Measurements from ENCODE around the gene CDH4. TPM values are rescaled to one million over a fixed set of nuclear protein-coding genes. Genes with fewer than 3 reads are reported as not detected.
A peak's percentile ranks its signal among the peaks of the same experiment; 100 is the strongest.

Gene CDH4
- total RNA-seq, 1 donor from 2014 or later: 3.2 TPM

DNA sequence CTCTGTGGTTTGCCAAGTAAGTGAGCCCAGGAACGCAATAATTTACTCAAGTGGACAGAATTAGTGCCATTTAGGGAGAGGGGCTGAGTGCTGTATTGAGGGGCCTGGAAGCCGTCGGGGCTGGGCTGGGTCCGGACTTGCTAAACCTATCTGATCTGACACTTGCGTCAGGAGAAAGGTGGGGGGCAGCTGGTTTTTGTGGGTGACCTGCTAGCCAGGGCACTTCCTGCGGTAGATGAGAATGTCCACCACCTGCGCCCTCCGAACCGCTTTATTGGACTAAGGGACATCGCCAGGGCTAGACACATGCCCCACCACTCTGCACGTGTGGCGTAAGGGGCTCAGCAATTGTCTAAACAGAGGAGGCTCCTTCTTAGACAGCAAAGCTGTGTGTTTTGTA, 139.1 kb downstream of the CDH4 start:
- Mint-ChIP-seq H3K4me3 (ENCODE audit: unreplicated experiment) (no peak overlapping the region), H3K36me3 (ENCODE audit: low read depth, unreplicated experiment) (no peaks in the 10 kb centered on the region), H3K9me3 (ENCODE audit: unreplicated experiment) (peaks cover 6% of the 10 kb centered on the region), H3K4me1 (ENCODE audit: low read depth, unreplicated experiment) (peaks cover 16% of the 10 kb centered on the region), H3K27me3 (ENCODE audit: low read depth, unreplicated experiment) (peaks cover 3% of the 10 kb centered on the region), H3K27ac (ENCODE audit: unreplicated experiment) (peak overlapping the region; percentile 59)
- H3K9me3 ChIP-seq (ENCODE audit: insufficient read depth, low read depth, low read length): no peaks in the 10 kb centered on the region
- H3K4me3 ChIP-seq (ENCODE audit: insufficient read depth, low read depth, low read length): no peak overlapping the region
- no peak overlapping the region for H2AFZ ChIP-seq (ENCODE audit: low read depth, low read length)
- TF ChIP-seq, protein P1, sequence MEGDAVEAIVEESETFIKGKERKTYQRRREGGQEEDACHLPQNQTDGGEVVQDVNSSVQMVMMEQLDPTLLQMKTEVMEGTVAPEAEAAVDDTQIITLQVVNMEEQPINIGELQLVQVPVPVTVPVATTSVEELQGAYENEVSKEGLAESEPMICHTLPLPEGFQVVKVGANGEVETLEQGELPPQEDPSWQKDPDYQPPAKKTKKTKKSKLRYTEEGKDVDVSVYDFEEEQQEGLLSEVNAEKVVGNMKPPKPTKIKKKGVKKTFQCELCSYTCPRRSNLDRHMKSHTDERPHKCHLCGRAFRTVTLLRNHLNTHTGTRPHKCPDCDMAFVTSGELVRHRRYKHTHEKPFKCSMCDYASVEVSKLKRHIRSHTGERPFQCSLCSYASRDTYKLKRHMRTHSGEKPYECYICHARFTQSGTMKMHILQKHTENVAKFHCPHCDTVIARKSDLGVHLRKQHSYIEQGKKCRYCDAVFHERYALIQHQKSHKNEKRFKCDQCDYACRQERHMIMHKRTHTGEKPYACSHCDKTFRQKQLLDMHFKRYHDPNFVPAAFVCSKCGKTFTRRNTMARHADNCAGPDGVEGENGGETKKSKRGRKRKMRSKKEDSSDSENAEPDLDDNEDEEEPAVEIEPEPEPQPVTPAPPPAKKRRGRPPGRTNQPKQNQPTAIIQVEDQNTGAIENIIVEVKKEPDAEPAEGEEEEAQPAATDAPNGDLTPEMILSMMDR (IDR thresholded peaks at IDR 0.05; ENCODE audit: insufficient read depth, low read depth, low read length): no peak
- TF ChIP-seq EZH2 (IDR thresholded peaks at IDR 0.05; ENCODE audit: insufficient read depth, low read length): no peak
- H3K27ac ChIP-seq (ENCODE audit: low read depth, low read length): no peak overlapping the region
- no peak overlapping the region for H3K9ac ChIP-seq (ENCODE audit: low read length)
- no peak overlapping the region for H3K4me2 ChIP-seq (ENCODE audit: low read length)
- no peaks in the 10 kb centered on the region for H3K79me2 ChIP-seq (ENCODE audit: insufficient read depth, low read length)
- H3K27me3 ChIP-seq (ENCODE audit: insufficient read depth, low read length): no peaks in the 10 kb centered on the region
- H4K20me1 ChIP-seq (ENCODE audit: insufficient read depth, low read length): no peaks in the 10 kb centered on the region
- H3K4me1 ChIP-seq (ENCODE audit: insufficient read depth, low read length): peaks cover 12% of the 10 kb centered on the region
- DNase-seq (ENCODE audit: low read depth) (no peak), FAIRE-seq (no peak)
- H3K36me3 ChIP-seq (ENCODE audit: insufficient read depth, low read length): no peaks in the 10 kb centered on the region

DNA sequence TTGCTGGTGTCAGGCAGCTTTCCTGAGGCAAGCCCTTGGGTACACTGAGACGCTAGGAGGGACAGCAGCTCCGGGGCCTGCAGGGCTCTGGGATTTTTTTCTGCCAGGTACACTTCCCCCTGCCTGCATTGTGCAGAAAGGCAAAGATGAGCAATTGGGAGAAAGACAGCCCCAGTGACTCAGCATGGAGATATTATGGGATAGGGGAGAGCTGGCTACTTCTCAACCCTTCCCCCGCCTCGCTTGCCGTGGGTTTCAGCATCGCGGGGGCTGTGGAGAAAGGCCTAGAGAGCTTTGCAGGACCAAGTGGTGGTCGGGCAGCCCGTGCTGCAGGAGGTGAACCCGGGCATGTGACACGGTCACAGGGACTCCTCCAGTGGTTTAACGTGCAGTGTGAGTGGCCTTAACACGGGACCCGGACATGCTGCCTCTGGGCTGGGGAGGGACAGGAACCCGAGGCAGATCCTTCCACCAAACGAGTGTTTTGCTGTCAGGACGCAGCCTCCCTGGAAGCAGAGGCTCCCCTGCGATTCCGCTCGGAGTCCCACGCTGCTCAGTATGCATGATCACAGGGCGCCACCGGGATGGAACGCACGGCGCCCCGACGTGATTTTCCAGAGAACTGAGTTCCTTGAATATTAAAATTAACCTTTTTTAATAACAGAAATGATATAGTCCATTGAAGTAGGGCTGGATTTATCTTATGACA, 139.9 kb downstream of the CDH4 start:
- Mint-ChIP-seq H3K4me3 (ENCODE audit: unreplicated experiment) (no peak overlapping the region), H3K36me3 (ENCODE audit: low read depth, unreplicated experiment) (no peaks in the 10 kb centered on the region), H3K27me3 (ENCODE audit: low read depth, unreplicated experiment) (peaks cover 3% of the 10 kb centered on the region), H3K4me1 (ENCODE audit: low read depth, unreplicated experiment) (peaks cover 16% of the 10 kb centered on the region), H3K27ac (ENCODE audit: unreplicated experiment) (no peak overlapping the region), H3K9me3 (ENCODE audit: unreplicated experiment) (peaks cover 4% of the 10 kb centered on the region)
- DNase-seq (ENCODE audit: low read depth) (no peak), FAIRE-seq (no peak)
- Histone ChIP-seq H3K36me3 (ENCODE audit: insufficient read depth, low read length) (no peaks in the 10 kb centered on the region), H3K4me3 (ENCODE audit: insufficient read depth, low read depth, low read length) (no peak overlapping the region), H3K79me2 (ENCODE audit: insufficient read depth, low read length) (no peaks in the 10 kb centered on the region), H3K4me2 (ENCODE audit: low read length) (peak overlapping the region; percentile 11), H3K9ac (ENCODE audit: low read length) (no peak overlapping the region), H2AFZ (ENCODE audit: low read depth, low read length) (no peak overlapping the region), H3K27ac (ENCODE audit: low read depth, low read length) (no peak overlapping the region), H3K9me3 (ENCODE audit: insufficient read depth, low read depth, low read length) (no peaks in the 10 kb centered on the region), H4K20me1 (ENCODE audit: insufficient read depth, low read length) (no peaks in the 10 kb centered on the region), H3K27me3 (ENCODE audit: insufficient read depth, low read length) (no peaks in the 10 kb centered on the region), H3K4me1 (ENCODE audit: insufficient read depth, low read length) (peaks cover 12% of the 10 kb centered on the region)
- TF ChIP-seq, protein P1 (IDR thresholded peaks at IDR 0.05; ENCODE audit: insufficient read depth, low read depth, low read length): no peak
- no peak for TF ChIP-seq EZH2 (IDR thresholded peaks at IDR 0.05; ENCODE audit: insufficient read depth, low read length)

DNA sequence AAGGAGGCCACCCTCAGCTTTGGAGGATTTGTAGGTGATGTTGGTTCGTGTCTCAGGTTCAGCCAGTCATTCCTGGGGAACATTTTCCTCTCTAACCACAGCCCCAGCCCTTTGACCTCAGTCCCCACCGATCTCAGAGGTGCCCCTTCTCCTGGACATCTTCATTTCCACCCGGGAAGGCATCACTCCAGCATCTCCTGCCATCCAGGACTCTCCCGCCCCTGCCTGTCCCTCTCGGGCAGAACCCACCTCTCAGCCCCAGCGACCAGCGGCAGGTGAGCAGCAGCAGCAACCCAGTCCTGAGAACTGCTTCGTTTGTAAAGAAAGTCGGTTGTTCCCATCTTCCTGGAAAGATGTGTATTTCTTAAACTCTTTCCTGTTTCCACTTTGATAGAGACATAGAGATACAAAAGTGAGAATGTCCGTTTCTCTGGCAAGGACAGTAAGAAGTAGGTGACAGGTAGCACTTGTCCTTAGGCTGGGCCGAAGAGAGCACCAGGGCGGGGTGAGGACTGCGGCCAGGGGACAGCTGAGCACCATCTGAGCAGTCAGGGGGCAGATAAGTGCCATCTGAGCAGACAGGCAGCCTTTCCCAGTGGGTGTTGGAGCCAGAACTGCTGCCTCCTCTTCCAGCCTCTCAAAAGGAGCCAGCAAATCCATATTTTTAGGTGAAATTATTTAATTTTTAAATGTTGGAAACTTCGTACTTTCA, 142.2 kb downstream of the CDH4 start:
- peaks cover 3% of the 10 kb centered on the region for H3K27me3 Mint-ChIP-seq (ENCODE audit: low read depth, unreplicated experiment)
- Histone ChIP-seq H3K9ac (ENCODE audit: low read length) (no peak overlapping the region), H3K79me2 (ENCODE audit: insufficient read depth, low read length) (no peaks in the 10 kb centered on the region), H3K4me1 (ENCODE audit: insufficient read depth, low read length) (peaks cover 6% of the 10 kb centered on the region), H3K27ac (ENCODE audit: low read depth, low read length) (no peak overlapping the region), H3K4me3 (ENCODE audit: insufficient read depth, low read depth, low read length) (no peak overlapping the region), H3K9me3 (ENCODE audit: insufficient read depth, low read depth, low read length) (no peaks in the 10 kb centered on the region), H2AFZ (ENCODE audit: low read depth, low read length) (no peak overlapping the region), H3K27me3 (ENCODE audit: insufficient read depth, low read length) (no peaks in the 10 kb centered on the region), H4K20me1 (ENCODE audit: insufficient read depth, low read length) (no peaks in the 10 kb centered on the region), H3K4me2 (ENCODE audit: low read length) (no peak overlapping the region), H3K36me3 (ENCODE audit: insufficient read depth, low read length) (no peaks in the 10 kb centered on the region)
- H3K27ac Mint-ChIP-seq (ENCODE audit: unreplicated experiment): no peak overlapping the region
- no peaks in the 10 kb centered on the region for H3K9me3 Mint-ChIP-seq (ENCODE audit: unreplicated experiment)
- TF ChIP-seq EZH2 (IDR thresholded peaks at IDR 0.05; ENCODE audit: insufficient read depth, low read length): no peak
- TF ChIP-seq, protein P1 (IDR thresholded peaks at IDR 0.05; ENCODE audit: insufficient read depth, low read depth, low read length): no peak
- FAIRE-seq: no peak
- peaks cover 12% of the 10 kb centered on the region for H3K4me1 Mint-ChIP-seq (ENCODE audit: low read depth, unreplicated experiment)
- H3K4me3 Mint-ChIP-seq (ENCODE audit: unreplicated experiment): no peak overlapping the region
- H3K36me3 Mint-ChIP-seq (ENCODE audit: low read depth, unreplicated experiment): no peaks in the 10 kb centered on the region
- no peak for DNase-seq (ENCODE audit: low read depth)

Data from astrocyte (in vitro differentiated cells and primary cell).